Caco-2 (cell line): ENCODE results near the gene LIPA. TPM values are rescaled to one million over a fixed set of nuclear protein-coding genes. Genes with fewer than 3 reads are reported as not detected.

ENCODE experiments used
- BruUV-seq: library from RNA; stranded (reverse); fragments of 400-500 nt; replicated peaks from 2 replicates; lab custom pipeline; 2021; lab: Mats Ljungman, UMichigan
- CTCF ChIA-PET: fragments of 300-600 bp; sonication (Branson Sonifier 250); formaldehyde crosslinking; loops from one replicate; lab custom pipeline; 2022; ENCODE audit warnings: antibody characterized with exemption; lab: Charles Lee
- POLR2A ChIA-PET: fragments of 300-600 bp; sonication (Branson Sonifier 250); formaldehyde crosslinking; loops from one replicate; lab custom pipeline; 2022; ENCODE audit warnings: antibody characterized with exemption; lab: Charles Lee
- DNase-seq, 2 experiments: peaks; one replicate each; pipeline versions ENCODE4 v3.0.0 to v3.0.0-alpha.2; 2020 to 2022
- H3K27me3 ChIP-seq: replicated peaks from 2 replicates; pipeline ENCODE4 v1.6.0; 2011; ENCODE audit warnings: low read length; ENCODE audit not compliant: control insufficient read depth, insufficient read depth
- H3K36me3 ChIP-seq: 2 replicates; pipeline ENCODE4 v1.5.1; 2011; ENCODE audit warnings: low read length; ENCODE audit not compliant: control insufficient read depth, insufficient read depth
- H3K4me1 ChIP-seq: fragments of 250-450 bp; sonication (Bioruptor Pico); 2 replicates; pipeline ENCODE4 v1.5.1; 2020; ENCODE audit warnings: mild to moderate bottlenecking
- H3K4me3 ChIP-seq: 2 replicates; pipeline ENCODE4 v1.5.1; 2011; ENCODE audit warnings: low read depth, mild to moderate bottlenecking, control low read depth, low read length
- H3K9me3 ChIP-seq: fragments of 250-450 bp; sonication (Bioruptor Pico); 2 replicates; pipeline ENCODE4 v1.5.1; 2020; ENCODE audit warnings: mild to moderate bottlenecking, moderate library complexity
- H3K27ac Mint-ChIP-seq: one replicate; pipeline ENCODE4 v1.8.0; 2022; ENCODE audit warnings: mixed read lengths; ENCODE audit not compliant: unreplicated experiment
- H3K27me3 Mint-ChIP-seq: one replicate; pipeline ENCODE4 v1.8.0; 2022; ENCODE audit warnings: mixed read lengths; ENCODE audit not compliant: insufficient read depth, unreplicated experiment
- H3K36me3 Mint-ChIP-seq: one replicate; pipeline ENCODE4 v1.8.0; 2022; ENCODE audit warnings: mild to moderate bottlenecking, mixed read lengths; ENCODE audit not compliant: insufficient read depth, unreplicated experiment
- H3K4me1 Mint-ChIP-seq: one replicate; pipeline ENCODE4 v1.8.0; 2022; ENCODE audit warnings: low read depth, mixed read lengths; ENCODE audit not compliant: unreplicated experiment
- H3K4me3 Mint-ChIP-seq: one replicate; pipeline ENCODE4 v1.8.0; 2022; ENCODE audit warnings: mild to moderate bottlenecking, moderate library complexity, mixed read lengths; ENCODE audit not compliant: unreplicated experiment
- H3K9me3 Mint-ChIP-seq: one replicate; pipeline ENCODE4 v1.8.0; 2022; ENCODE audit warnings: mixed read lengths; ENCODE audit not compliant: unreplicated experiment
- intact Hi-C: fragments of 100-400 bp; cut with micrococcal nuclease; formaldehyde crosslinking; loops from one replicate; pipeline ENCODE4 v1.10.0; 2022; ENCODE audit not compliant: unreplicated experiment
- total RNA-seq: library from RNA; stranded (reverse); gene quantifications from 2 replicates; pipeline ENCODE4 v1.2.3, GENCODE V29; 2022
- TF ChIP-seq, protein P1 (sequence below), 2 experiments: fragments of 200-600 bp in 1 of 2; IDR thresholded peaks; 1 replicate in 1 of 2; 2 replicates in 1 of 2; pipeline versions ENCODE4 v1.5.1 to v1.8.0; 2011 to 2022; ENCODE audit warnings: antibody characterized with exemption in 1 of 2, control low read depth in 1 of 2, inconsistent platforms in 1 of 2, low read depth in 1 of 2, low read length in 1 of 2, mild to moderate bottlenecking in 1 of 2, moderate library complexity in 1 of 2; ENCODE audit not compliant: insufficient read depth in 1 of 2, severe bottlenecking in 1 of 2, unreplicated experiment in 1 of 2

LIPA gene
- total RNA-seq, 1 experiment from 2014 or later = 18.8 TPM

DNA sequence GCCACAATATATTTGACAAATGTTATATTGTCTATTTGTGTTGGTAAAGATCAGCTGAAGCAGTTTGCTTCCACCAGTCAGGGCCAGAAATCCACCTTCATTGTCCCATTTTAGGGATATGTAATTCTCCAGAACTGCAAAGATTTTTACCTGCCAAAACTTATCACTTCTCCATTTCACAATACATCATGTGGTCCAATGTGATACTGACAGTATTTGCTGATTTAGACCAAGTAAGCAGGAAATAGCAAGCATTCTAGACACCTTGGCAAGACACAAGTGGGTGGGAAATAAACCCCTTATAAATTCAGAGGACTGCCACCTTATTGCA, 18.5 kb upstream of the LIPA start:
- Histone ChIP-seq H3K27me3 (no peaks in the 10 kb centered on the region), H3K4me1 (peaks cover 10% of the 10 kb centered on the region), H3K36me3 (no peaks in the 10 kb centered on the region), H3K4me3 (no peak overlapping the region), H3K9me3 (no peaks in the 10 kb centered on the region)
- TF ChIP-seq, protein P1, sequence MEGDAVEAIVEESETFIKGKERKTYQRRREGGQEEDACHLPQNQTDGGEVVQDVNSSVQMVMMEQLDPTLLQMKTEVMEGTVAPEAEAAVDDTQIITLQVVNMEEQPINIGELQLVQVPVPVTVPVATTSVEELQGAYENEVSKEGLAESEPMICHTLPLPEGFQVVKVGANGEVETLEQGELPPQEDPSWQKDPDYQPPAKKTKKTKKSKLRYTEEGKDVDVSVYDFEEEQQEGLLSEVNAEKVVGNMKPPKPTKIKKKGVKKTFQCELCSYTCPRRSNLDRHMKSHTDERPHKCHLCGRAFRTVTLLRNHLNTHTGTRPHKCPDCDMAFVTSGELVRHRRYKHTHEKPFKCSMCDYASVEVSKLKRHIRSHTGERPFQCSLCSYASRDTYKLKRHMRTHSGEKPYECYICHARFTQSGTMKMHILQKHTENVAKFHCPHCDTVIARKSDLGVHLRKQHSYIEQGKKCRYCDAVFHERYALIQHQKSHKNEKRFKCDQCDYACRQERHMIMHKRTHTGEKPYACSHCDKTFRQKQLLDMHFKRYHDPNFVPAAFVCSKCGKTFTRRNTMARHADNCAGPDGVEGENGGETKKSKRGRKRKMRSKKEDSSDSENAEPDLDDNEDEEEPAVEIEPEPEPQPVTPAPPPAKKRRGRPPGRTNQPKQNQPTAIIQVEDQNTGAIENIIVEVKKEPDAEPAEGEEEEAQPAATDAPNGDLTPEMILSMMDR (IDR thresholded peaks at IDR 0.05; ENCODE audit: insufficient read depth in 1 of 2, low read depth in 1 of 2, low read length in 1 of 2, severe bottlenecking in 1 of 2, unreplicated experiment in 1 of 2) = no peak
- Mint-ChIP-seq H3K27me3 (no peaks in the 10 kb centered on the region), H3K4me1 (peaks cover 18% of the 10 kb centered on the region), H3K4me3 (no peak overlapping the region), H3K9me3 (no peaks in the 10 kb centered on the region), H3K36me3 (no peaks in the 10 kb centered on the region), H3K27ac (no peak overlapping the region)
- intact Hi-C loops = no loop called here
- ChIA-PET POLR2A (no interaction called here), CTCF (interaction anchor here (1.1 kb wide), 1 partner anchor 99 kb away, joined by 3 read pairs; no protein-coding TSS in a partner anchor)
- BruUV-seq = no TSS peak
- no peak for DNase-seq

GRCh38 chr10:89269433-89270152, 18.0 kb upstream of the LIPA start:
- ChIA-PET CTCF (interaction anchor here (1.1 kb wide), 1 partner anchor 100 kb away, joined by 3 read pairs; no protein-coding TSS in a partner anchor), POLR2A (no interaction called here)
- DNase-seq = no peak
- Histone ChIP-seq H3K4me3 (no peak overlapping the region), H3K4me1 (peaks cover 10% of the 10 kb centered on the region), H3K36me3 (no peaks in the 10 kb centered on the region), H3K9me3 (0 out of 2 replicates have a peak, but pooled peaks cover 2% of the 10 kb centered on the region), H3K27me3 (no peaks in the 10 kb centered on the region)
- Mint-ChIP-seq H3K27ac (no peak overlapping the region), H3K4me3 (no peak overlapping the region), H3K36me3 (no peaks in the 10 kb centered on the region), H3K27me3 (no peaks in the 10 kb centered on the region), H3K4me1 (peaks cover 18% of the 10 kb centered on the region), H3K9me3 (no peaks in the 10 kb centered on the region)
- no TSS peak for BruUV-seq
- intact Hi-C loops = no loop called here
- TF ChIP-seq, protein P1 (IDR thresholded peaks at IDR 0.05; ENCODE audit: insufficient read depth in 1 of 2, low read depth in 1 of 2, low read length in 1 of 2, severe bottlenecking in 1 of 2, unreplicated experiment in 1 of 2) = no peak

DNA sequence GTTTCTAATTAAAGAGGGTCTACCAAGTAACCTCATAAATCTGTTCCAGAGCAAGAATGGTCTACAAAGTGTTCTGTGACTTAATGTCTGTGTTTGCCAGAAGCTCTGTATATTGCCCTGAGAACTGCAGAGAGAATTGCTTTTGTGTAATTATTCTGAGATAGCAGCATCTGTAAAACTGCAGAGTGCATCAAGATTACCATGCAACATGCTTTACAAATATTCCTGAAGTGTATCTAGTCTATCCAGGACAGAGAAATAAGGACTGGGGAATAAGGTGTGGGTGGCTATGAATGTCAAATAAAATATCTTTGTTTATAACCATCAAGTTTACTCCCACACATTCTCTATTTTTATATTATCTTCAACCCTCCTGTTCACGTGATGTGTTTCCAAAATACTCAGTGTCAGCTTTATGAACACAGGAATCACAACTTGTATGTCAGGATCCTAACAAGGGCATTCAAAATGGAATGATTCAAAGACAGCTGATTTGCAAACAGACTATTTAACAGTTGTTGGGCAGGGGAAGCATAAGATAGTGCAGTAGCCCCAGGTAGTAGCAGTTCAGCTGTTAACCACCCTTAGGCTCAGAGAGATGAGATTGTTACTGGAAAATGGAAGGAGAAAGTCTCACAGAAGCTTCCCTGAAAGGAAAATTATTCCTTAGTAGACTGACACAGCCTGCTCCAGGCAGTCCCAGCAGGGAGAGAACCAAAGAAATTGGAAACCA, 15.3 kb upstream of the LIPA start:
- Mint-ChIP-seq H3K4me1 (peaks cover 21% of the 10 kb centered on the region), H3K9me3 (no peaks in the 10 kb centered on the region), H3K27me3 (no peaks in the 10 kb centered on the region), H3K36me3 (no peaks in the 10 kb centered on the region), H3K4me3 (no peak overlapping the region), H3K27ac (no peak overlapping the region)
- no peaks in the 10 kb centered on the region for H3K27me3 ChIP-seq
- POLR2A ChIA-PET = no interaction called here
- peaks cover 28% of the 10 kb centered on the region for H3K4me1 ChIP-seq
- TF ChIP-seq, protein P1 (IDR thresholded peaks at IDR 0.05; ENCODE audit: insufficient read depth in 1 of 2, low read depth in 1 of 2, low read length in 1 of 2, severe bottlenecking in 1 of 2, unreplicated experiment in 1 of 2) = no peak
- H3K4me3 ChIP-seq = no peak overlapping the region
- intact Hi-C loops = no loop called here
- no peaks in the 10 kb centered on the region for H3K36me3 ChIP-seq
- no peak for DNase-seq
- peaks cover 9% of the 10 kb centered on the region; the same call in 1 of the 2 replicates for H3K9me3 ChIP-seq
- CTCF ChIA-PET = no interaction called here
- no TSS peak for BruUV-seq
